ENCODE measurements around the gene MDN1.

MDN1 gene

DNA sequence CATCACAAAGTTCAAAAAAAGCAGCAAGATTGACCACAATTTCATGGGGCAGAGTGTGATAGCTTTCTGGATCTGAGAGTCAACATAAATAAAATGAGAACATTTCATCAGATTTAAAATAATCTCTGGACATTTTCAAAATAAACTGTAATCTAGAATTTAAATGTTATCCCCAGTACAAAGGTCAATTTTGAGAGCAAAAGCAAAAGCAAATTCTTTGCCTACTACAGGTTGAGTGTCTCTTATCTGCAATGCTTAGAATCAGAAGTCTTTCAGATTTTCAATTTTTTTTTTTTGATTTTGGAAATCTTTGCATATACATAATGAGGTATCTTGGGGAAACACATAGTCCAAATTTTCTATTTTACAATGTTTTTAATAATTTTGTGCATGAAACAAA, 113.5 kb downstream of the MDN1 start:
- DNase-seq (ENCODE audit: low read depth) = no peak
- TF ChIP-seq, protein P1, sequence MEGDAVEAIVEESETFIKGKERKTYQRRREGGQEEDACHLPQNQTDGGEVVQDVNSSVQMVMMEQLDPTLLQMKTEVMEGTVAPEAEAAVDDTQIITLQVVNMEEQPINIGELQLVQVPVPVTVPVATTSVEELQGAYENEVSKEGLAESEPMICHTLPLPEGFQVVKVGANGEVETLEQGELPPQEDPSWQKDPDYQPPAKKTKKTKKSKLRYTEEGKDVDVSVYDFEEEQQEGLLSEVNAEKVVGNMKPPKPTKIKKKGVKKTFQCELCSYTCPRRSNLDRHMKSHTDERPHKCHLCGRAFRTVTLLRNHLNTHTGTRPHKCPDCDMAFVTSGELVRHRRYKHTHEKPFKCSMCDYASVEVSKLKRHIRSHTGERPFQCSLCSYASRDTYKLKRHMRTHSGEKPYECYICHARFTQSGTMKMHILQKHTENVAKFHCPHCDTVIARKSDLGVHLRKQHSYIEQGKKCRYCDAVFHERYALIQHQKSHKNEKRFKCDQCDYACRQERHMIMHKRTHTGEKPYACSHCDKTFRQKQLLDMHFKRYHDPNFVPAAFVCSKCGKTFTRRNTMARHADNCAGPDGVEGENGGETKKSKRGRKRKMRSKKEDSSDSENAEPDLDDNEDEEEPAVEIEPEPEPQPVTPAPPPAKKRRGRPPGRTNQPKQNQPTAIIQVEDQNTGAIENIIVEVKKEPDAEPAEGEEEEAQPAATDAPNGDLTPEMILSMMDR (IDR thresholded peaks at IDR 0.05; ENCODE audit: insufficient read depth, low read depth, low read length, missing control alignments) = no peak
- H3K4me3 ChIP-seq (ENCODE audit: low read length) = no peak overlapping the region

DNA sequence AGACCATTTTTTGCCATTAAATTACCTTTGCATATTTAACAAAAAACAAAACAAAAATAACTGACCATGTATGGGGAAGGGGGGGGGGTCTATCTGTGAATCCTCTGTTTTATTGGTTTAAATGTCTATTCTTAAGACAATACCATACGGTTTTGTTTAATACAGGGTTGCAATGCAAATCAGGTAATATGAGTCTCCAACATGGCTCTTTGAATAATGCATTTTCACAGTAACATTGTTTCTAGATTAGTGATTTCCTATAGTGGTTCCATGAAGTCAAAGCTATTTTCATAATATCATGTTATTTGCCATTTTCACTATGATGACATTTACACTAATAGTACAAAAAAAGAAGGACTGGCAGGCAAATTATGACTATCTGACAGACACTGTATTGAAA, 116.3 kb downstream of the MDN1 start:
- H3K4me3 ChIP-seq (ENCODE audit: low read length) = no peak overlapping the region
- TF ChIP-seq, protein P1 (IDR thresholded peaks at IDR 0.05; ENCODE audit: insufficient read depth, low read depth, low read length, missing control alignments) = no peak
- no peak for DNase-seq (ENCODE audit: low read depth)

DNA sequence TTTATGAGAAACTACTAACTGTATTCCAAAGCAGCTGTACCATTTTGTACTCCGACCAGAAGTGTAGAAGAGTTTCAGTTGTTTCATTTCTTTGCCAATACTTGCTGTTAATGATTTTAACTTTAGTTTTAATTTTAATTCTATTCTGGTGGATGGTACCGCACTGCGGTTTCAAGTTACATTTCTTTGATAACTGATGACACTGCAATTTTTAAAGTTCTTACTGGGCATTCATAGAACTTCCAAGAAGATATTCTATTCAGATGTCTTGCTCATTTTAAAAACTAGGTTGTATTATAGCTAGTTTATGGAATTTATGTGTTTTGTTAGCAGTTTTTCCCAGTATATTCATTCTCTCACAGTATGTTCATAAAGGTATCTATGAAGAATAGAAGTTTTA, 117.2 kb downstream of the MDN1 start:
- TF ChIP-seq, protein P1 (IDR thresholded peaks at IDR 0.05; ENCODE audit: insufficient read depth, low read depth, low read length, missing control alignments) = no peak
- no peak for DNase-seq (ENCODE audit: low read depth)
- no peak overlapping the region for H3K4me3 ChIP-seq (ENCODE audit: low read length)

DNA sequence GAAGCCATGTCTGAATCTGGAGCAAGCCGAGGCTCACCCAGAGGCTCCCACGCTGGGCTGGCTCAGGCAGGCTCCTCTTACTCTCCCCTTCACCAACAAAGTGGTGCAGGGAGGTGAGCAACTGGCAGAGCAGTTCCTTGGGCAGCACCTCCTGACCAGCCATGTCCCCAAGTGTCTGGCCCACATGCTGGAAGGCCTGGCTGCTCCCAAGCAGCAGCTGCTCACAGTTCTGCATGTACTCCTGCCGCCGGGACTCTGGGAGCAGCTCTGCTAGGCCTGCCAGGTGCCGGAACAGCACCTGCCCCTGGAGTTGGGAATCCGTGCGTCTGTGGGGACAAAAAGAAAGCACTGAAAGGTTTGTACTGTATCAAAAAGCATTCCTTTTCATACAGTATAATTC, 123.9 kb downstream of the MDN1 start:
- H3K4me3 ChIP-seq (ENCODE audit: low read length) = no peak overlapping the region
- DNase-seq (ENCODE audit: low read depth) = no peak
- TF ChIP-seq, protein P1 (IDR thresholded peaks at IDR 0.05; ENCODE audit: insufficient read depth, low read depth, low read length, missing control alignments) = no peak

DNA sequence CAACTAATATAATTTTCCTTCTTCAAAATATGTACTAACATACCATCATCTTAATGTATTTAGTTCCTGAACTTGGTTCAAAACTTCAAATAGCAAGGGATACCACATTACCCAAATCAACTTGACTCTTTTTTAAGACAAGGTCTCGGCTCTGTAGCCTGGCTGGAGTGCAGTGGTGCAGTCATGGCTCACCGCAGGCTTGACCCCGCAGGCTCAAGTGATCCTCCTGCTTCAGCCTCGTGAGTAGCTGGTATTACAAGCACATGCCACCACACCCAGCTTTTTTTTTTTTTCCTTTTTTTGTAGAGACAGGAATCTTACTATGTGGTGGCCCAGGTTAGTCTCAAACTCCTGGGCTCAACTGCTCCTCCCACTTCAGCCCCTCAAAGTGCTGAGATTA, 125.2 kb downstream of the MDN1 start:
- H3K4me3 ChIP-seq (ENCODE audit: low read length) = no peak overlapping the region
- DNase-seq (ENCODE audit: low read depth) = no peak
- TF ChIP-seq, protein P1 (IDR thresholded peaks at IDR 0.05; ENCODE audit: insufficient read depth, low read depth, low read length, missing control alignments) = no peak

DNA sequence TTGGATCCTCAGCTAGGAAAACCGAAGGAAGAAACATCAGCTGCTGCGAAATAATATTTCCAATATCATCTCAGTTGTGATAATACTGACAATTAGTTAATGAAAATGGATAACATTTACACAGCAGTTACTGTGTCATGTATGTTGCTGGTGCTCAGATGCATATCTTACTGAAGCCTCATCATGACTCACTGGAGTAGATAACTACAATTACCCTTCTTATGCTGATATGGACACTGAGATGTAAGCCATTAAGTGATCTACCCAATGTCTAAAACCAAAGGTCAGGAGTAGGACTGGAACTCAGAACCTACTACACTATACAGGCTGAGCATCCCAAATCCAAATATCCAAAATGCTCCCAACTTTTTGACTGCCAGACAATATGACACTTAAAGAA, 126.4 kb downstream of the MDN1 start:
- no peak overlapping the region for H3K4me3 ChIP-seq (ENCODE audit: low read length)
- DNase-seq (ENCODE audit: low read depth) = no peak
- TF ChIP-seq, protein P1 (IDR thresholded peaks at IDR 0.05; ENCODE audit: insufficient read depth, low read depth, low read length, missing control alignments) = no peak

DNA sequence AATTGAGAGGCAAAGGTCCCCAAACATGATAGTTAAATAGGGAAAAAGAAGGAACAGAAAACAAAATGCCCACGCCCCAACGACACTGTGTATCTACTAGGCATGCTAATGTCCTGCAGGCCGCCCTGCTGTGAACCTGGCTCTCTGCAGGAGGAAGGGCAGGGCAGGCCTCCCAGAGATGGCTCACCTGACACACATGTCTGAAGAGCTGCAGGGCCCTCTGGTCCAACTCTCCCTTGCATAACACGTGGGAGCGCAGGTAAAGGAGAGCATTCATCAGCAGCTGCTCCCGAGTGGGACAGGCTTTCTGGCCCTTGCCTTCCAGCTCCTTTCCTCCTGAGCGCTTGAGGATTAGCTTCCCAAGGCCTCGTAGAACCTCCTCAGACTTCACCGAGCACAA, 127.3 kb downstream of the MDN1 start:
- H3K4me3 ChIP-seq (ENCODE audit: low read length) = no peak overlapping the region
- no peak for DNase-seq (ENCODE audit: low read depth)
- TF ChIP-seq, protein P1 (IDR thresholded peaks at IDR 0.05; ENCODE audit: insufficient read depth, low read depth, low read length, missing control alignments) = no peak
